TTC549 (cell line): Measurements from ENCODE around the gene ZNF443.
"Not testable (repeated sequence)": the region's sequence is repeated elsewhere in the genome, so short reads cannot be mapped to it uniquely, and the experiment has no call there.

Experiments used
- FAIRE-seq: peaks from 2 replicates; lab custom pipeline; 2012; peaks lifted over from hg19 to GRCh38; lab: Jason Lieb, UNC

ZNF443 gene

DNA sequence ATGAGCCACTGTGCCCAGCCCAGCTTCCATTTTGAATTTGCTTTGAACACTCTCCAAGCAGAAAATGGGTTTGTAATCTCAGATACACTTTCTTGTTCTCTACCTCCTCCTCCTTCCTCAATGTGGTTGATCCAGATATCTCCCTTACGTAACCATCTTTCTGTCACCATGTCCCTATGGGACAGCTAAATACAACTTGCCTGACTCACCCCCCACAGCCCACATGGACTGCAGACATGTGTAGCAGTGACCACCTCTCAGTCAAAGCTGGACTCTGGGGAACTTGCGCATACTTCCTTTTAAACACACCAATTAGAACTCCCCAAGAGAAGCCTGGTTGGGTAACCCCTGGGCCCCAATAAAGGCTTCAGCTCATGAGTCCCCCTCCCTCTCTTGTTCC lies 28.9 kb downstream of the ZNF443 start:
- no peak for FAIRE-seq

GRCh38 chr19:12400633-12401502 lies 40.0 kb downstream of the ZNF443 start, which contains the start of gene ZNF799:
Gene ZNF799, minus strand, starts transcription at chr19:12401271. Its CDS starts 201 bp downstream, at chr19:12401070.
- peak; percentile 64 for FAIRE-seq

DNA sequence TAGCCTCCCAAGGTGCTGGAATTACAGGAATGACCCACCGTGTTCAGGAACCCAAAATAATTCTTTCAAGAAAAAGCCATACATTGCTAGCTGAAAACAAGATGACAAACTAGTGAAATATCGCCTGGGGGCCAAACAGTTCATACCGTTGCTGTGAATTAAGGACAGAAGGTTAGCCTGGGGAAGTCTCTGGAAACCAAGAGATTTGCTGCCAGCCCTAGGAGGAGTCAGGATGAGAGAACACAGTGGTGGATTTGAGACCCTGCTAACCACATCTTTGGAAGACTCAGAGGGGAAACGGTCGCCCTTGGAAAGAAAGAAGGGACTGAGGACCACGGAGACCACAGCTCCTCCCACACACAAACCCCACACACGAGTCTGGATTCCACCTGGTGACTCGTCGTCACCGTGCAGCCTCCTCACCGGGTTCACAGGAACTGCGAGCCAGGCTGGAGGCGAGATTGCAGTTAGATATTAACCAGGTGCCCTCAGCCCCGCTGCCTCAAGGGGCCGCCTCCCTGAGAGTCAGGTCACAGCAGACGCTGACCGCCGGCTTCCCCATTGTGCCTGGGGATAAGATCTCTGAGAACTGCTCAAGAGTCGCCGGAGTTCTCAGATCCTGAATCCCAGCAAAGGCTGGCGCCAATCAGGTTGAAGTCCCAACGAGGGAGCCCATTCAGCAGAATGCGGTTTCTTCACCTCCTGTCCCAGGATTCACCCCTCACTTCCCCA lies 40.8 kb downstream of the ZNF443 start:
- not testable (repeated sequence) for FAIRE-seq

DNA sequence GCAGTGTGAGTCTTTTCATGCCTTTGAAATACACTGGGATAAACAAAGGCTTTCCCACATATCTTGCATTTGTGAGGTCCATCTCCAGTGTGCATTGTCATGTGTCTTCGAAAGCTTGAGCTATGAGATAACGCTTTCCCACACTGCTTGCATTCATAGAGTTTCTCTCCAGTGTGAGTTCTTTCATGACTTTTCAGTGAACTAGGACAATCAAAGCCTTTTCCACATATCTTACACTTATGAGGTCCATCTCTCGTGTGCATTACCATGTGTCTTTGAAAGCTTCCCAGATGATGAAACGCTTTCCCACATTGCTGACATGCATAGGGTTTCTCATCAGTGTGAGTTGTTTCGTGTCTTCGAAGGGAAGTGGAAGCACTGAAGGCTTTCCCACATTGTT lies 49.7 kb downstream of the ZNF443 start:
- FAIRE-seq = not testable (repeated sequence)

- not testable (repeated sequence) for FAIRE-seq
These were observed 54.5 kb downstream of the ZNF443 start for GRCh38 chr19:12386365-12386764.

DNA sequence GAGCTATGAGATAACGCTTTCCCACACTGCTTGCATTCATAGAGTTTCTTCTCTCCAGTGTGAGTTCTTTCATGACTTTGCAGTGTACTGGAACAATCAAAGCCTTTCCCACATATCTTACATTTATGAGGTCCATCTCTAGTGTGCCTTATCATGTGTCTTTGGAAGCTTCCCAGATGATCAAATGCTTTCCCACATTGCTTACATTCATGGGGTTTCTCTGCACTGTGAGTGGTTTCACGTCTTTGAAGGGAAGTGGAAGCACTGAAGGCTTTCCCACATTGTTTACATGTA lies 60.4 kb downstream of the ZNF443 start:
- no peak for FAIRE-seq

DNA sequence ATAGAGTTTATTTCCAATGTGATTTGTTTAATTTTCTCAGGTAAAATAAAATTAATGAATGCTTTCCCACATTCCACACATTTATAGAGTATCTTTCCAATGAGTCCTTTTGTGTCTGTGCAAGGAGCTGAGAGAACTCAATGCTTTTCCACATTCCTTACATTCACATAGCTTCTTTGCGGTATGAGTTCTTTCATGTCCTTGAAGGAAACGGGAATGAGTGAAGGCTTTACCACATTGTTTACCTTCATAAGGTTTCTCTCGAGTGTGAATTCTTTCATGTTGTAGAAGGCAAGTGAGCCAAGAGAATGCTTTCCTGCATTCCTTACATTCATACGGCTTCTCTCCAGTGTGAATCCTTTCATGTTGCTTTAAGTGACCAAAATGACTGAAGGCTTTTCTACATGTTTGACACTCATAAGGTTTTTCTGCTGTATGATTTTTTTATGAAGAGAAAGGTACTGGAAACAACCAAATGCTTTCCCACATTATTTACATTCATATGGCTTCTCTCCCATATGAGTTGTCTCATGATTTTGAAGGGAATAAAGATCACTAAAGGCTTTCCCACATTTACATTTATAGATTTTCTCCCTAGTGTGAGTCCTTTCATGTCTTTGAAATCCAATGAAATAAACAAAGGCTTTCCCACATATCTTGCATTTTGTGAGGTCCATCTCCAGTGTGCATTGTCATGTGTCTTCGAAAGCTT lies 60.9 kb downstream of the ZNF443 start:
- no peak for FAIRE-seq
